OCI-LY3 (cell line): Measurements from ENCODE around the gene CES3.

Source experiments
- H2AFZ ChIP-seq: fragments of 200-600, 300-600 bp; shearing (Covaris generic); 2 replicates; pipeline ENCODE4 v1.6.0; 2014; ENCODE audit warnings: antibody characterized with exemption, low read depth, low read length
- H3K27ac ChIP-seq: fragments of 200-600, 300-600 bp; sonication (generic); 2 replicates; pipeline ENCODE4 v1.5.1; 2014; ENCODE audit warnings: mild to moderate bottlenecking, low read length, moderate library complexity, mixed read lengths
- H3K27me3 ChIP-seq: fragments of 200-600, 300-600 bp; sonication (generic); 2 replicates; pipeline ENCODE4 v1.6.1; 2014; ENCODE audit warnings: low read depth, low read length, mixed read lengths
- H3K36me3 ChIP-seq: fragments of 200-600, 300-600 bp; sonication (generic); replicated peaks from 2 replicates; pipeline ENCODE3; 2014; ENCODE audit warnings: low read depth, low read length, mixed read lengths
- H3K4me1 ChIP-seq: fragments of 300-600, 200-600 bp; sonication (generic); 2 replicates; pipeline ENCODE4 v1.6.1; 2014; ENCODE audit warnings: low read length, mixed read lengths
- H3K4me2 ChIP-seq: fragments of 200-600, 300-600 bp; sonication (generic); 2 replicates; pipeline ENCODE4 v1.6.1; 2014; ENCODE audit warnings: low read length, mixed read lengths
- H3K4me3 ChIP-seq: fragments of 300-600, 200-600 bp; sonication (generic); 2 replicates; pipeline ENCODE4 v1.5.1; 2014; ENCODE audit warnings: antibody characterized with exemption, mild to moderate bottlenecking, low read length, moderate library complexity
- H3K79me2 ChIP-seq: fragments of 300-600, 200-600 bp; shearing (Covaris generic); 2 replicates; pipeline ENCODE4 v1.6.1; 2014; ENCODE audit warnings: mild to moderate bottlenecking, low read length, mixed read lengths
- H3K9ac ChIP-seq: fragments of 300-600, 200-600 bp; shearing (Covaris generic); 2 replicates; pipeline ENCODE4 v1.6.0; 2014; ENCODE audit warnings: mild to moderate bottlenecking, low read length, moderate library complexity
- H3K9me3 ChIP-seq: fragments of 200-600, 300-600 bp; shearing (Covaris generic); 2 replicates; pipeline ENCODE4 v1.6.1; 2014; ENCODE audit warnings: low read length, mixed read lengths; ENCODE audit not compliant: insufficient read depth
- H4K20me1 ChIP-seq: fragments of 200-600, 300-600 bp; sonication (generic); 2 replicates; pipeline ENCODE4 v1.6.1; 2016; ENCODE audit warnings: low read length, mixed read lengths; ENCODE audit not compliant: insufficient read depth
- CTCF ChIP-seq: fragments of 200-600, 300-600 bp; sonication (generic); IDR thresholded peaks from 2 replicates; pipeline ENCODE4 v1.5.1; 2014; ENCODE audit warnings: antibody characterized with exemption, low read length, low read depth
- EZH2phosphoT487 ChIP-seq: fragments of 200-600 bp; shearing (Covaris generic); IDR thresholded peaks from 2 replicates; pipeline ENCODE4 v1.6.1; 2018; ENCODE audit warnings: antibody characterized with exemption, mixed run types, low read depth

The CES3 gene

GRCh38 chr16:66927918-66928649 lies 33.0 kb upstream of the CES3 start:
- no peak for TF ChIP-seq EZH2phosphoT487
- no peak for TF ChIP-seq CTCF
- no peak overlapping the region for H3K27ac ChIP-seq
- no peaks in the 10 kb centered on the region for H3K9me3 ChIP-seq
- H3K27me3 ChIP-seq: no peaks in the 10 kb centered on the region
- H3K9ac ChIP-seq: no peak overlapping the region
- no peaks in the 10 kb centered on the region for H4K20me1 ChIP-seq
- H2AFZ ChIP-seq: no peak overlapping the region
- H3K4me1 ChIP-seq: peaks cover 20% of the 10 kb centered on the region
- peaks cover 9% of the 10 kb centered on the region for H3K79me2 ChIP-seq
- H3K4me3 ChIP-seq: no peak overlapping the region
- no peak overlapping the region for H3K4me2 ChIP-seq
- peaks cover 7% of the 10 kb centered on the region for H3K36me3 ChIP-seq

GRCh38 chr16:66928702-66929388 lies 32.2 kb upstream of the CES3 start:
- no peak for TF ChIP-seq EZH2phosphoT487
- peak; percentile 48 for TF ChIP-seq CTCF
- peaks cover 25% of the 10 kb centered on the region for H3K4me1 ChIP-seq
- H4K20me1 ChIP-seq: no peaks in the 10 kb centered on the region
- no peaks in the 10 kb centered on the region for H3K27me3 ChIP-seq
- no peak overlapping the region for H3K4me2 ChIP-seq
- no peak overlapping the region for H3K27ac ChIP-seq
- no peak overlapping the region for H3K9ac ChIP-seq
- H3K79me2 ChIP-seq: peaks cover 17% of the 10 kb centered on the region
- H2AFZ ChIP-seq: no peak overlapping the region
- H3K9me3 ChIP-seq: no peaks in the 10 kb centered on the region
- H3K4me3 ChIP-seq: no peak overlapping the region
- H3K36me3 ChIP-seq: peaks cover 7% of the 10 kb centered on the region

- no peaks in the 10 kb centered on the region for H4K20me1 ChIP-seq
- H3K27me3 ChIP-seq: no peaks in the 10 kb centered on the region
- TF ChIP-seq CTCF (no peak), EZH2phosphoT487 (no peak)
- H3K4me3 ChIP-seq: no peak overlapping the region
- no peak overlapping the region for H3K4me2 ChIP-seq
- H3K4me1 ChIP-seq: peaks cover 26% of the 10 kb centered on the region
- no peak overlapping the region for H3K9ac ChIP-seq
- no peak overlapping the region for H2AFZ ChIP-seq
- H3K79me2 ChIP-seq: peaks cover 30% of the 10 kb centered on the region
- H3K27ac ChIP-seq: no peak overlapping the region
- H3K9me3 ChIP-seq: no peaks in the 10 kb centered on the region
- H3K36me3 ChIP-seq: peaks cover 7% of the 10 kb centered on the region
These were observed 30.9 kb upstream of the CES3 start for GRCh38 chr16:66930189-66930588.

- H3K27me3 ChIP-seq: no peaks in the 10 kb centered on the region
- TF ChIP-seq CTCF: no peak
- no peak for TF ChIP-seq EZH2phosphoT487
- H2AFZ ChIP-seq: no peak overlapping the region
- H3K79me2 ChIP-seq: peaks cover 44% of the 10 kb centered on the region
- no peaks in the 10 kb centered on the region for H4K20me1 ChIP-seq
- no peaks in the 10 kb centered on the region for H3K9me3 ChIP-seq
- peaks cover 25% of the 10 kb centered on the region for H3K4me1 ChIP-seq
- no peak overlapping the region for H3K27ac ChIP-seq
- no peak overlapping the region for H3K9ac ChIP-seq
- H3K4me3 ChIP-seq: no peak overlapping the region
- no peak overlapping the region for H3K4me2 ChIP-seq
- peaks cover 7% of the 10 kb centered on the region for H3K36me3 ChIP-seq
These were observed 29.4 kb upstream of the CES3 start for GRCh38 chr16:66931665-66932064.
